Astrocyte (in vitro differentiated cells and primary cell): ENCODE data around the gene RPS29.

ENCODE experiments used
- CTCF ChIP-seq: IDR thresholded peaks from 2 replicates; pipeline ENCODE4 v1.5.1; 2011; ENCODE audit warnings: low read depth, mild to moderate bottlenecking, inconsistent platforms, low read length, moderate library complexity; ENCODE audit not compliant: insufficient read depth
- EZH2 ChIP-seq: IDR thresholded peaks from 2 replicates; pipeline ENCODE4 v1.6.1; 2012; ENCODE audit warnings: mild to moderate bottlenecking, low read length, inconsistent platforms; ENCODE audit not compliant: insufficient read depth

- TF ChIP-seq CTCF (no peak), EZH2 (no peak)
Measured at GRCh38 chr14:49553106-49553505, 33.1 kb downstream of the RPS29 start.
